Measurements from ENCODE around the gene RGP1.

- no peak for TF ChIP-seq POLR2A (IDR thresholded peaks at IDR 0.05; ENCODE audit: extremely low read depth, insufficient read length)
- TF ChIP-seq CTCF (IDR thresholded peaks at IDR 0.05; ENCODE audit: low read depth, low read length) = no peak
- TF ChIP-seq MYC (IDR thresholded peaks at IDR 0.05; ENCODE audit: low read depth, low read length) = no peak
Measured at GRCh38 chr9:35737143-35737542, 11.9 kb upstream of the RGP1 start.

Measured in NB4 (cell line).